CD1c-positive myeloid dendritic cell (primary cell): Measurements from ENCODE around the gene PRTN3.
"Not testable (repeated sequence)": the region's sequence is repeated elsewhere in the genome, so short reads cannot be mapped to it uniquely, and the experiment has no call there.

ENCODE experiments used
- DNase-seq: peaks from one replicate; pipeline ENCODE4 v3.0.0-alpha.2; 2016; ENCODE audit errors: extremely low spot score

Gene PRTN3

DNA sequence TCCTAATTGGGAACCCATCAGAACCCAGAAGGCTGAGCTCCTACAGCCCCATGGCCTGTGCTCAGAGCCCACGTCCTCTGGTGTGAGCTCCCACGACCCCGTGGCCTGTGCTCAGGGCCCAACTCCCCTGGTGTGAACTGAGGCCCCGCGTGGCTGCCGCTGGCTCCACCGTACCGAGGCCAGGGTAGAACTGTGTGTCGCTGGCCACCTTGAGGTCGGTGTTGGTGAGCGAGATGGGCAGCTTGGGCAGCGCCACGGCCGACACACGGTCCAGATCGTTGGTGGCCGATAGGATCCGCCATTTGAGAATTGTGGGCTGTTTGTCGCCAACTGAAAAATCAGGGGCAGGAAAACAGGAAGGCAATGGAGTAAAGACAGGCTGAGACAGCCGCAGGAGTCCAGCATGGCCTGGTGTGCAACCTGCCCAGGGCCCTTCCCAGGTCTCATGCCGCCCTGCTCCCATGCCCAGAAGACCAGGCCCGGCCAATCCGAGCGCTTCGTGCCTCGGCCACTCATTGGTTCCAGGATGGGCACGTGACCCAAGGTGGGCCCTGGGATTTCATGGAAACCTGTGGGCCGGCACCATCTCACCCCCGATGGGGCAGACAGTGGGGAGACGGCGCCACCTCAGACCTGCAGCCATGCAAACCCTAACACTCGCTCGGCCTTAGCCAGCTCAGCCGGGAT lies 40.7 kb downstream of the PRTN3 start:
- no peak for DNase-seq

DNA sequence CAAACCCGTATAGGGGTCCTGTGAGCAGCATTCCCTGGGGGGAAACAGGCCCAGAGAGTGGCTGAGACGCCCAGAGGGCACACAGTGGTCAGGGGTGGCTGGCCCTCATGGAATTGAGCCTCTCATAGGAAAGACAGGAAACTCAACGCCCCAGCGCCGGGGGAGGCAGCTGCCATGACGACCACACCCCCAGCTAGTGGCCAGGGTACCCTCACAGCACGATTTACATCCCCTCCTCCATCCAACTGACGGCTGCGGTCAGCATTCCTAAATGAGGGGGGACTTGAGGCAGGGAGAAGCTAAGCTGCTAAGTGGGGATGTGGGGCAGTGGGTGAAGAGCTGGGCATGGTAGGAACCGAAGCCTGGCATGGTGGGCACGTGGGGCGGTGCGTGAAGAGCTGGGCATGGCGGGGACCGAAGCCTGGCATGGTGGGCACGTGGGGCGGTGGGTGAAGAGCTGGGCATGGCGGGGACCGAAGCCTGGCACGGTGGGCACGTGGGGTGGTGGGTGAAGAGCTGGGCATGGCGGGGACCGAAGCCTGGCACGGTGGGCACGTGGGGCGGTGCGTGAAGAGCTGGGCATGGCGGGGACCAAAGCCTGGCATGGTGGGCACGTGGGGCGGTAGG lies 42.2 kb downstream of the PRTN3 start:
- no peak for DNase-seq

DNA sequence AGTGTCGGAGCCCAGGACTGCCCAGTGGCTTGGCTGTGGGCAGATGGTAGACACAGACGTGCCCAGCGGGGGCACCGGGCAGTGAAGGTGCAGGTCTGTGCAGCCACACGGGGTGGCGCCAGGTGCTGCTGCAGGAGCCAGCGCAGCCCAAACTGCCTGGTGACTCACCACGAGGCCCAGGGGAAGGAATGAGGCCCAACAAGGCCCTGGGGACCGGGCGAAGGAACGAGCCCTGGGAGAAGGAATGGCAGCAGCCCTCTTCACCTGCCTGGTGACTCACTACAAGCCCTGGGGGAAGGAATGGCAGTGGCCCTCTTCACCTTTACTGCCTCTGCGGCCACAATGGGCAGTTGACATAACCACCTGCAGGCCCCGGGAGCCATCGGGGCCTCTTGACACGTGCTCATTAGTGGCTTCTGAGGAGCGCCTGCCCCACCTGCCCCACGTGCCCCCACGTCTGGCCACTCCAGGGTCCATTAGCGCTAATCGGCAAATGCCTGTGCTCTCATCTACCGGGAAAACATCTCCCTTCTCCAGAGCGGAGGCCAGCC lies 42.9 kb downstream of the PRTN3 start:
- DNase-seq, result no peak

- no peak for DNase-seq
Measured at GRCh38 chr19:884420-885211, 43.8 kb downstream of the PRTN3 start.

GRCh38 chr19:885536-886224 lies 44.9 kb downstream of the PRTN3 start:
- DNase-seq, result no peak

- DNase-seq, result no peak
Measured at GRCh38 chr19:887072-887471, 46.3 kb downstream of the PRTN3 start.

DNA sequence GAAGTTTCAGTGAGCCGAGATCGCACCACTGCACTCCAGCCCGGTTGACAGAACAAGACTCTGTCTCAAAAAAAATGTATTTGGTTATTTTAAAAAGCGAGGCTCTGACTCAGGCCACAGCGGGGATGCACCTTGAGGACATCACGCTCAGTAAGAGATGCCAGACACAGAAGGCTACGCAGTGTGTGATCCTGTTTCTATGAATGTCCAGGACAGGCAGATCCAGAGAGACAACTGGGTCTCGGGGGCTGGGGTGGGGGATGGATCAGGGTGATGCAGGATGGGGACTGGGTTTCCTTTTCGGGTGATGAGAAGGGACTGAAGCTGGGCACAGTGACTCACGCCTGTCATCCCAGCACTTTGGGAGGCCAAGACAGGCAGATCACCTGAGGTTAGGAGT lies 46.8 kb downstream of the PRTN3 start:
- no peak for DNase-seq

DNA sequence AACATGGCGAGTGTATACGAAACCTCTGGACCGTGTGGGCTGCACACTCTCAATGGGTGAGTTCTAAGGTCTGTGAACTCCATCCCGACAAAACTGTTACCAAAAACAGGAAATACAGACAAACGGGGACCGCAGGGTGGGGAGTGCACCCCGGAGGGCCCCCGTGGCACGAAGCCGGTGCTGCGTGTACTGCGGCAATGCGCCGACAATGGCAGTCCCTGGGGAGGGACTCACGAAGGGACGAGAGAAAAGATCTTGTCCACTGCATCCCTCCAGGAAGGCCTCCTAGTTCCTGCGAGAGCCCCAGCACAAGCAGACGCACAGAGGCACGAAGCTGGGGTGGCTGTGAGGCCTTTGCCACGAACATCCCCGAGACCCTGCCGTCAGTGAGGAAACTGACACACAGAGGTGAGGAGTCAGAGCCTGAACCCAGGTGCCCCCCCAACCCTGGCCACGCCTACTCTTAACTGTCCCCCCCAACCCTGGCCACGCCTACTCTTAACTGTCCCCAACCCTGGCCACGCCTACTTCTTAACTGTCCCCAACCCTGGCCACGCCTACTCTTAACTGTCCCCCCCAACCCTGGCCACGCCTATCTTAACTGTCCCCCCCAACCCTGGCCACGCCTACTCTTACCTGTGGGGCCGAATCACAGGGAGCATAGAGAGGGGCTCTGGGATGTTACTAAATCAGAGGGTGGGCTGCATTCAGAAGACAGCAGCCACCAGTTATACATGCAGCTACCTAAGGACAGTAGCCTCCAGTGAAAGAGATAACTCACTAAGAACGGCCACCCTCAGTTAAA lies 48.0 kb downstream of the PRTN3 start:
- no peak for DNase-seq

DNA sequence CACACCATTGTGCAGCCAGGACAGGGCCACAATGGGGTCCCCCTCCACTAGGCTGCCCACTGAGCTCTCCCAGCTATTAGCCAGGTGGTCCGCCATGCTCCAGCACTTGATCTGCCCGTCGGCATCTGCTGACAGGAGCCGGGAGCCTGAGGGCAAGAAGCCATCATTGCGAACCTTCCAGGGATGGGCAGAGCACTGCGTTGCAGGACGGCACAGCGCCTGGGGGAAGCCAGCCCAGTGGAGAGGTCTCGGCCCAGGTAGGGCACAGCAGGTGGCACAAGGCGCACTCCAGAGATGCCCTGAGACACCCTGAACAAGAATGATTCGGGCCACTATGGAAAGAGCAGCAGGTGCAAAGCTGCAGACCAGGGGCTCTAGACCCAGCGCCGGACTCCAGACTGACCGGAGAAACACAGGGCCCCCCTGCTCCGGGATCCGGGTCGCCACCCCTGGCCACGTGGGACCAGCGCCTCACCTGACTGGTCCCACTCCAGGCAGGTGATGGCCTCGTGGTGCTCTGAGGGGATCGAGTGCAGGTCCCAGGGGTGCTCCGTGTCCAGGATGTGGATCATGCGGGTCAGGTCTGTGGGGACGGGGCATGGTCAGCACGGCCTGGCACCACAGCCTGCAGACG lies 49.0 kb downstream of the PRTN3 start:
- no peak for DNase-seq

GRCh38 chr19:890831-891230 lies 50.0 kb downstream of the PRTN3 start:
- DNase-seq, result no peak

DNA sequence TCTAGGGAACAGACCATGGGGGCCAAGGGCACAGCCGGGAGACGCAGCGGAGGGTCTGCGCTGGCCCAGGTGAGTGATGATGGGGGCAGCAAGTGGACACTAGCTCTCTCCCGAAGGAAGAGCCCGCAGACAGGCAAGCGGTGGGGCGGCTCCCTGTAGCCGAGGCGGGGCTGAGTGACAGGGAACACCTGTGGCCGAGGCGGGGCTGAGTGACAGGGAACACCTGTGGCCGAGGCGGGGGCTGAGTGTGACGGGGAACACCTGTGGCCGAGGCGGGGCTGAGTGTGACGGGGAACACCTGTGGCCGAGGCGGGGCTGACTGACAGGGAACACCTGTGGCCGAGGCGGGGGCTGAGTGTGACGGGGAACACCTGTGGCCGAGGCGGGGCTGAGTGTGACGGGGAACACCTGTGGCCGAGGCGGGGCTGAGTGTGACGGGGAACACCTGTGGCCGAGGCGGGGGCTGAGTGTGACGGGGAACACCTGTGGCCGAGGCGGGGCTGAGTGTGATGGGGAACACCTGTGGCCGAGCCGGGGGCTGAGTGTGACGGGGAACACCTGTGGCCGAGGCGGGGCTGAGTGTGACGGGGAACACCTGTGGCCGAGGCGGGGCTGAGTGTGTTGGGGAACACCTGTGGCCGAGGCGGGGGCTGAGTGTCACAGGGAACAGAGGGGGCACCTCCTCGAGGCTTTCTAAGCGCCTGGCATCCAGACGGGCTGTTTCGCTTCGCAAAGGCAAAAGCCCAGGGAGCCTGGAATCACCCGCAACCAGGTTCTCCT lies 50.8 kb downstream of the PRTN3 start:
- not testable (repeated sequence) for DNase-seq

- no peak for DNase-seq
Measured at GRCh38 chr19:892243-892893, 51.6 kb downstream of the PRTN3 start.

DNA sequence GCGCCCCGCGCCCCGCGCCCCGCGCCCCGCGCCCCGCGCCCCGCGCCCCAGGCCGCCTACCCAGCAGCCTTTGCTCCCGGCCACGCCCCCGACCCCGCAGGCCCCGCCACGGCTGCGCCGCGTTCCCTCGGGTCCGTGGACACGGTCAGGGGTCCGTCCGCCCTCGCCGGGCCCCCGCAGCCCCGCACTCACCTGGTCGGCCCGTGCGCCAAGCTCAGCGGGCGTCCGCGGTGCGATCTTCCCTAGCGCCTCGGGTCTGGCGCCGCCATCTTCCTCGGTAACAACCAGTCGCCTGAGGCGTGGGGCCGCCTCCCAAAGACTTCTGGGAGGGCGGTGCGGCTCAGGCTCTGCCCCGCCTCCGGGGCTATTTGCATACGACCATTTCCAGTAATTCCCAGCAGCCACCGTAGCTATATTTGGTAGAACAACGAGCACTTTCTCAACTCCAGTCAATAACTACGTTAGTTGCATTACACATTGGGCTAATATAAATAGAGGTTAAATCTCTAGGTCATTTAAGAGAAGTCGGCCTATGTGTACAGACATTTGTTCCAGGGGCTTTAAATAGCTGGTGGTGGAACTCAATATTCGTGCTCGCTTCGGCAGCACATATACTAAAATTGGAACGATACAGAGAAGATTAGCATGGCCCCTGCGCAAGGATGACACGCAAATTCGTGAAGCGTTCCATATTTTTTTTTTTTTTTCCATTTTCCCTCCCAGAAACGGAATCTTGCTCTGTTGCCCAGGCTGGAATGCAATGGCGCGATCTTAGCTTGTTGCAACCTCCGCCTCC lies 52.3 kb downstream of the PRTN3 start, which contains the start of the genes MED16 and RNU6-9:
MED16 (minus strand) TSS at position 294 of the 796 bp plus-strand sequence. CDS start 2,056 bp downstream, outside the sequence.
RNU6-9 (plus strand) TSS at position 591 of the 796 bp plus-strand sequence.
- peak; percentile 97 for DNase-seq

DNA sequence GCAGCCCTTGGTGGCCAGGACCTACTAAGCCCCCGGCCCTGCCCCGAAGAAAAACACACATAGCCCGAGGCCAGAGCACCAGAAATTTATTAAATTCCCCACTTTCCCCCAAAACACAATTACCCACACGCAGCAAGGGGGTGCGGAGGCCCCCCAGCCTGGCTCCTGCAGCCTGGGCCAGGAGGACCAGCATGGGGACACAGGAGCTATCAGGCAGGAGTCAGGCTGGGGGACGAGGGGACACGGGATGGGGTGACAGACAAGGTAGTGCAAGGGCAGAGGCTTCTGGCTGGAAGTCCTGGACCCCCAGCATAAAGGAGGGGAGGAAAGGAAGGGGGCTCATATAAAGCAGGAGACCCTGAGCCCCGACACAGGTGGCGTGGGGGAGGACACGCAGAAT lies 55.6 kb downstream of the PRTN3 start:
- DNase-seq, result no peak

- no peak for DNase-seq
Measured at GRCh38 chr19:896999-897398, 56.2 kb downstream of the PRTN3 start.

GRCh38 chr19:897442-898039 lies 56.7 kb downstream of the PRTN3 start:
- no peak for DNase-seq
